Breast epithelium (tissue), 4 donors: ENCODE data around the gene VPS51. TPM values are rescaled to one million over a fixed set of nuclear protein-coding genes. Genes with fewer than 3 reads are reported as not detected.

Experiments used
- DNase-seq, 2 donors: peaks; one replicate each; pipeline ENCODE4 v3.0.0-alpha.2; 2019; ENCODE audit warnings: low spot score in 2 of 2
- H3K27ac ChIP-seq, 2 donors: fragments of 200-600 bp; sonication (generic) in 1 of 2; one replicate each; pipeline ENCODE4 v1.5.1; 2016 to 2019; ENCODE audit warnings: mild to moderate bottlenecking in 1 of 2
- H3K27me3 ChIP-seq, 2 donors: fragments of 200-600 bp; sonication (generic) in 1 of 2; one replicate each; pipeline versions ENCODE4 v1.5.1 to v1.6.0; 2017 to 2019; ENCODE audit warnings: control low read depth in 1 of 2, mild to moderate bottlenecking in 1 of 2
- H3K36me3 ChIP-seq: fragments of 200-600 bp; one replicate; pipeline ENCODE4 v1.5.1; 2019
- H3K4me1 ChIP-seq, 2 donors: fragments of 200-600 bp; sonication (generic); one replicate each; pipeline ENCODE4 v1.5.1; 2016 to 2019; ENCODE audit warnings: control low read depth in 1 of 2
- H3K4me3 ChIP-seq, 3 donors: fragments of 200-600 bp; sonication (generic); 1 replicate in 2 of 3; 2 replicates in 1 of 3; pipeline ENCODE4 v1.5.1; 2016 to 2019; ENCODE audit warnings: mild to moderate bottlenecking in 3 of 3, moderate library complexity in 2 of 3
- H3K9me3 ChIP-seq, 2 donors: fragments of 200-600 bp; sonication (generic) in 1 of 2; one replicate each; pipeline ENCODE4 v1.5.1; 2016 to 2019; ENCODE audit warnings: control low read depth in 1 of 2
- POLR2A ChIP-seq: fragments of 450-650 bp; IDR thresholded peaks from one replicate; pipeline ENCODE4 v1.6.1; 2016; ENCODE audit warnings: antibody characterized with exemption, mild to moderate bottlenecking, moderate library complexity
- POLR2AphosphoS5 ChIP-seq, 3 donors: sonication (generic); formaldehyde crosslinking; IDR thresholded peaks; one replicate each; pipeline ENCODE4 v1.6.1; 2017; ENCODE audit warnings: antibody characterized with exemption in 3 of 3
- intact Hi-C: fragments of 100-400 bp; cut with DNase I; formaldehyde crosslinking; loops from one replicate; pipeline ENCODE4 v1.15.1; 2023; ENCODE audit warnings: low total_unique reads
- total RNA-seq, 3 donors: library from RNA; depleted of rRNA; stranded (reverse); fragments of >200 nt; gene quantifications; one replicate each; pipeline ENCODE4 v1.1.0, GENCODE V29; 2016
- TF ChIP-seq, protein P1 (sequence below), 3 donors: fragments of 450-650 bp; IDR thresholded peaks; one replicate each; pipeline ENCODE4 v1.5.1; 2016 to 2017; ENCODE audit warnings: antibody characterized with exemption in 3 of 3, mild to moderate bottlenecking in 3 of 3, moderate library complexity in 3 of 3

Gene VPS51
- total RNA-seq, 3 donors from 2014 or later: 166 to 317 (median 218) TPM

DNA sequence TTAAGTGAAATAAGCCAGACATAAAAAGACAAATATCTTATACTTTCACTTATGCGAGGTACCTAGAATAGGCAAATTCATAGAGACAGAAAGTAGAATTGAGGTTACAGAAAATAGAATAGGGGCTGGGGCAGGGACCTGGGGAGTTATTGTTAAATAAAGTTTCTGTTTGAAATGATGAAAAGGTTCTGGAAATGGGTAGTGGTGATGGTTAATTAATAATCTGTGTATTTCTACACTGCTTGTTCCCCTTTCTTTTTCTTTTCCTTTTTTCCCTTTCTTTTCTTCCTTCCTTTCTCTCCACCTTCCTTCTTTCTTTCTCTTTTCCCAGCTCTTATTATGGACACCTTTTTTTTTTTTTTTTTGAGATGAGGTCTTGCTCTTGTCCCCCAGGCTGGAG lies 40.5 kb upstream of the VPS51 start:
- no peaks in the 10 kb centered on the region for H3K9me3 ChIP-seq
- no peak overlapping the region for H3K27ac ChIP-seq
- H3K4me1 ChIP-seq: no peaks in the 10 kb centered on the region
- no peak for DNase-seq
- no peaks in the 10 kb centered on the region for H3K27me3 ChIP-seq
- H3K36me3 ChIP-seq: no peaks in the 10 kb centered on the region
- intact Hi-C loops: no loop called here
- TF ChIP-seq POLR2A: no peak
- TF ChIP-seq POLR2AphosphoS5 (IDR thresholded peaks at IDR 0.05): no peak
- TF ChIP-seq, protein P1, sequence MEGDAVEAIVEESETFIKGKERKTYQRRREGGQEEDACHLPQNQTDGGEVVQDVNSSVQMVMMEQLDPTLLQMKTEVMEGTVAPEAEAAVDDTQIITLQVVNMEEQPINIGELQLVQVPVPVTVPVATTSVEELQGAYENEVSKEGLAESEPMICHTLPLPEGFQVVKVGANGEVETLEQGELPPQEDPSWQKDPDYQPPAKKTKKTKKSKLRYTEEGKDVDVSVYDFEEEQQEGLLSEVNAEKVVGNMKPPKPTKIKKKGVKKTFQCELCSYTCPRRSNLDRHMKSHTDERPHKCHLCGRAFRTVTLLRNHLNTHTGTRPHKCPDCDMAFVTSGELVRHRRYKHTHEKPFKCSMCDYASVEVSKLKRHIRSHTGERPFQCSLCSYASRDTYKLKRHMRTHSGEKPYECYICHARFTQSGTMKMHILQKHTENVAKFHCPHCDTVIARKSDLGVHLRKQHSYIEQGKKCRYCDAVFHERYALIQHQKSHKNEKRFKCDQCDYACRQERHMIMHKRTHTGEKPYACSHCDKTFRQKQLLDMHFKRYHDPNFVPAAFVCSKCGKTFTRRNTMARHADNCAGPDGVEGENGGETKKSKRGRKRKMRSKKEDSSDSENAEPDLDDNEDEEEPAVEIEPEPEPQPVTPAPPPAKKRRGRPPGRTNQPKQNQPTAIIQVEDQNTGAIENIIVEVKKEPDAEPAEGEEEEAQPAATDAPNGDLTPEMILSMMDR (IDR thresholded peaks at IDR 0.05): no peak
- no peak overlapping the region for H3K4me3 ChIP-seq

DNA sequence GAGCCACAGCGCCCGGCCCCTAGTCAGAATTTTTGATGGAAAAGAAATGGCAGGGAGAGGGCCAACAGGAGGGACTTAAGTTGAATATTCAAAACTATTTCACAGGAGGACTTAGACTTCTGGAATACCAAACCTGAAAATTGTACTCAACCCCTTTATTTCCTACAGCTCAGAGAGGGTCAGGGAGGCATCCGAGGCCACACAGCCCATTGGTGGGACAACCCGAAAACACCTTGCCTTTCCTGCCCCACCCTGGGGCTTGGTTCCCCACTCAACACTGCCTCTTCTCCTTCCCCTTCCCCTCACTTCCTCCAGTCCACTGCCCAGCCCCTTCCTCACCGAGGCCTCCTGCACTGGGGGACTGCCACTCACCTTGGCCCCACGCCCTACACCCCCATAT lies 39.0 kb upstream of the VPS51 start:
- no peak for TF ChIP-seq POLR2A
- TF ChIP-seq POLR2AphosphoS5 (IDR thresholded peaks at IDR 0.05): no peak
- TF ChIP-seq, protein P1 (IDR thresholded peaks at IDR 0.05): no peak
- intact Hi-C loops: no loop called here
- Histone ChIP-seq H3K4me1 (no peaks in the 10 kb centered on the region), H3K36me3 (no peaks in the 10 kb centered on the region), H3K27ac (no peak overlapping the region), H3K27me3 (no peaks in the 10 kb centered on the region), H3K4me3 (no peak overlapping the region), H3K9me3 (no peaks in the 10 kb centered on the region)
- no peak for DNase-seq

DNA sequence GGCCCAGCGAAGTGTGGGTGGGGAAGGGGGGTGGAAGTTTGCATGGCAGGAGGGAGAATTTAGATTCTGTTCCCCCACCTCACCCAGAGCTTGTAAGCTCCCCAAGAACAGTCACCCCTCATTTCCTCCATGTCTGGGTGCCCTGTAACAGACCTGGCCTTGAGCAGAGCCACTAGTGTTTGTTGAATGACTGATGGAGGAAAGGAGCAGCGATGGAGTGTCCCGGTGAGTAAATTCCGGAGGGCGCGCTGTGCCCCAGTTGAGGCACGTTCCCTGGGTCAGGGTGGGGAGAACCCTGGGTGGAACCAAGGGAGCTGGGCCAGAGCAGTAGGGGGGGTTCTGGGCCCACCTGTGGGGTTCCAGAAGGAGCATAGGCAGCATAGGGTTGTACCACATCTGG lies 38.5 kb upstream of the VPS51 start:
- H3K36me3 ChIP-seq: no peaks in the 10 kb centered on the region
- H3K4me1 ChIP-seq: no peaks in the 10 kb centered on the region
- no peak for TF ChIP-seq POLR2AphosphoS5 (IDR thresholded peaks at IDR 0.05)
- TF ChIP-seq, protein P1 (IDR thresholded peaks at IDR 0.05): no peak
- no peak for TF ChIP-seq POLR2A
- H3K9me3 ChIP-seq: no peaks in the 10 kb centered on the region
- H3K27me3 ChIP-seq: no peaks in the 10 kb centered on the region
- H3K4me3 ChIP-seq: no peak overlapping the region
- no peak overlapping the region for H3K27ac ChIP-seq
- DNase-seq: no peak
- intact Hi-C loops: no loop called here

DNA sequence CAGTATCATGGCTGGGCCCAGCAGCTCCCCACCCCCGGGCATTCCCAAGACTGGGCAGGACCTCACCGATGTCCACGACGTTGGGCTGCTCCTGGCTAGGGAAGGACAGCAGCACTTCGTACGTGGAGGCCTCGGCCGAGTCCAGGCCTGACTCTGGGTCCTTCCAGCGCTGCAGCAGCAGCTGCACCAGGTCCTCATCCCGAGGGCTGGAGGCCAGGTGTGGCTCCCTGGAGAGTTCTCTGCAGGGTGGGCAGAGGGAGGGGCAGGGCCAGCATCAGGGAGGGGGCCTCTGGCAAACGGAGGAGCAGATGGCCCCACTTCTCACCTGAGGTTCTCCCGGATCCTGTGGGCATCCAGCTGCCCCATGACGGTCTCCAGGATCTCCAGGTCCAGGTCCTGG lies 38.0 kb upstream of the VPS51 start:
- H3K4me1 ChIP-seq: no peaks in the 10 kb centered on the region
- no peak overlapping the region for H3K27ac ChIP-seq
- no peaks in the 10 kb centered on the region for H3K36me3 ChIP-seq
- TF ChIP-seq POLR2AphosphoS5 (IDR thresholded peaks at IDR 0.05) (no peak), POLR2A (no peak)
- TF ChIP-seq, protein P1 (IDR thresholded peaks at IDR 0.05): no peak
- no peak overlapping the region for H3K4me3 ChIP-seq
- intact Hi-C loops: no loop called here
- no peak for DNase-seq
- H3K27me3 ChIP-seq: no peaks in the 10 kb centered on the region
- no peaks in the 10 kb centered on the region for H3K9me3 ChIP-seq

DNA sequence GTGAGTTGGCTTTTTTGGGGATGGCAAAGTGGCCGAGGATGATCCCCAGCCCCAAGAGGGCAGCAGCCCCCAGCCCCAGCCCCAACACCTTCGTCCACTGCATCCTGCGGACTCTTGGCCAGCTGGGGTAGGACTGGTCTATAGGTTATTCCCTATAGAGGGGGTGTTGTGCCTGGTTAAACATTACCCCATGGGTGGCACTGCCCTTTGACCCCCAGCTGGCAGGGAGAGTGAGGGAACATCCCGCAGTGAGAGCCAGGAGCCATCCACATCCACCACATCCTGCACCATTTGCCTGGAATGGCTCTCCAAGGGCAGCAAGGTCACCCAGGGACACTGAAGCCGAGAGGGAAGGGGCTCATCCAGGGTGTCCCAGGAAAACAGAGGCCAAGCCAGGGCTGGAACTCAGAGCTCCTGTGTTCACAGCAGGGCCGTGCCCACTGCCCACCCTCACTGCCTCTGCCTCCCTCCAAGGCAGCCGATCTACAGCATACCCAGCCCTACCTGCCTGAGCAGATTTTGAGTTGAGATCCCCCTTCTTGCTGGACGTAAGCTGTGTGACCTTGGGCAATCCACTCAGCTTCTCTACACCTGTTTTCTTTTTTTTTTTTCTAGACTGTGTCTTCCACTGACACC lies 37.5 kb upstream of the VPS51 start, which contains the start of gene NAALADL1:
Gene NAALADL1 (minus strand): TSS at position 135 of the 636 bp plus-strand sequence. CDS start 32 bp downstream, at position 103.
- TF ChIP-seq POLR2AphosphoS5 (IDR thresholded peaks at IDR 0.05): no peak
- no peak for TF ChIP-seq POLR2A
- intact Hi-C loops: no loop called here
- no peak within 1 kb of the TSS for H3K27ac ChIP-seq

More for the DNA sequence above, 37.5 kb upstream of the VPS51 start, which contains the start of gene NAALADL1:
- no peak for DNase-seq
- Histone ChIP-seq H3K9me3 (no peaks in the 10 kb centered on the region), H3K4me1 (no peaks in the 10 kb centered on the region), H3K4me3 (no peak within 1 kb of the TSS), H3K27me3 (no peaks in the 10 kb centered on the region), H3K36me3 (no peaks in the 10 kb centered on the region)
